Testis (tissue), 2 donors: ENCODE results near the gene DNAJB8.

ENCODE experiments used
- CTCF ChIP-seq, 3 experiments: fragments of 450-650 bp in 2 of 3; fragments of 200-600 bp in 1 of 3; sonication (generic) in 1 of 3; IDR thresholded peaks; one replicate each; pipeline ENCODE4 v1.5.1; 2016 to 2019; ENCODE audit warnings: antibody characterized with exemption in 3 of 3, mild to moderate bottlenecking in 2 of 3, moderate library complexity in 1 of 3
- POLR2A ChIP-seq: fragments of 450-650 bp; IDR thresholded peaks from one replicate; pipeline ENCODE4 v1.6.1; 2017; ENCODE audit warnings: antibody characterized with exemption, mild to moderate bottlenecking, moderate library complexity

GRCh38 chr3:128490915-128491690, 24.4 kb upstream of the DNAJB8 start:
- TF ChIP-seq CTCF (IDR thresholded peaks at IDR 0.05) (no peak), POLR2A (no peak)
